GOT3 (cell line): Measurements from ENCODE around the gene SLC43A1.

Source experiments
- DNase-seq: peaks from one replicate; lab custom pipeline; 2025; ENCODE audit warnings: mixed read lengths; lab: John Stamatoyannopoulos, UW

The SLC43A1 gene

DNA sequence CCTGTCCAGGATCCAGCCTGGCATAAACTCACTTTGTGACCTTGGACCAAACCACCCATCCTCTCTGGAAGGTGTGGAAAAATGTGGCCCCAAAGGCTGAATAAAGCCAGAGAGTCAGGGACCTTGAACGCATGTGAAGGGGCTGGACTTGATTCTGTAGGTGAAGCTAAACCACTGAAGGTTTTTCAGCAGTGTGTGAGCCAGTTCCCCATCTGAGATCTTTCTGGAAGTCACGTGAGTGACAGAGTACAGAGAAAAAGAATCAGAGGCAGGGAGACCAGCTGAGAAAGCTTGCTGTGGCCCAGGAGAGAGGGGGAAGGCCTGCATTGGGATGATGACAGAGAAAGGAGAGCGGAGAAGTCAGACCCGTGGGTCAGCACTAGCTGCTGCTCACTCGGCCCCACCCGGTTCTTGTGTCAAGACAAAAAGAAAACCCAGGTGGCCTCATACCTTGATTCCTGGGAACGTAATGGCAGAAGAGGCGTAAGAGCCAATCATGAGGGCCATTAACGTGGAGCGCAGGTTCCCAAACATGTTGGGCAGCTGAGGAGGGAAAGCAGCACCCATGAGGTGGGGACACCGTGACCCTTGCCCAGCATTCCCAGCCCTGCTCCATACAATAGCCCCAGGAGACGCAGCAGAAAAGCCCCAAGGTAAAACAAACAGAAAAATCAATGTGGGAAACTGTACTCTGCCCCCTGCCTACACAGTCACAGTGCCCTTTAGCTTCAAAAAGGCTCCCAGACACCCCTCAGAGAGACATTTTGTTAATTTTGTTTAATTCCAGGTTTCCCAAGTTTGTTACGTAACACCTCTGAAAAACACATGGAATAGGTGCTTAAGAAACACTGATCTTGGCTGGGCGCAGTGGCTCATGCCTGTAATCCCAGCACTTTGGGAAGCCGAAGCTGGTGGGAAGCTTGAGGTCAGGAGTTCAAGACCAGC lies 17.9 kb downstream of the SLC43A1 start:
- no peak for DNase-seq

DNA sequence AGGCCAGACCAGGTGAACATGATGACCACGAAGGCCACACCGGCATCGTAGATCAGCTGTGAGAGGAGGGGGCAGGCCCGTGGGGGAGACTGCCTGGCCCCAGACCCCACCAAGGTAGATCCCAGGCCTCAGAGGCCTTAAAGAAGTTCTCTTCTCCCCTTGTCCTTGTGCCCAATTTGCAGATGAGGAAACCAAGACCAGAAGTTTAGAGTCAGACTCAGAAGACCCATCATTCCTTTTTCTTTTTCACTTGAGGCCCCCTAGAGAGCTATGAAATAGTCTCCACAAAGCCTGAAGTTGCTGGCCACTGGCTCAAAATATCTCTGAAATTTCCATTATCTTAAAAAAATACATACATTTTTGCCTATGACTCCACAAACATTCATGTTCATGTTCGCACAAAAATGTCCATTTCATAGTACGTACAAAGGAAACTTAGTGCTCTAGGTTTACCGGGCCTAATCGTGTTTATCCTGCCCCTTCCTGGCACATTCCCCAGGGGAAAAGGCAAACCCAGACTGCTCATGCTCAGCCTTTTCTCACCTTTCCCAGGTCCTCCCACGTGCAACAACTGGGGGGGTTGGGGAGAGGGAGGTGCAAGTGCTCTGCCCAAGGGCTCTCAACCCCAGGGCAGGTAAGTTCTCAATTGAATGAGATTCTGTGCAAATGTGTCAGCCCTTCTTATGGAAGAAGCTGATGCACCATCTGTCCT lies 19.2 kb downstream of the SLC43A1 start:
- no peak for DNase-seq

DNA sequence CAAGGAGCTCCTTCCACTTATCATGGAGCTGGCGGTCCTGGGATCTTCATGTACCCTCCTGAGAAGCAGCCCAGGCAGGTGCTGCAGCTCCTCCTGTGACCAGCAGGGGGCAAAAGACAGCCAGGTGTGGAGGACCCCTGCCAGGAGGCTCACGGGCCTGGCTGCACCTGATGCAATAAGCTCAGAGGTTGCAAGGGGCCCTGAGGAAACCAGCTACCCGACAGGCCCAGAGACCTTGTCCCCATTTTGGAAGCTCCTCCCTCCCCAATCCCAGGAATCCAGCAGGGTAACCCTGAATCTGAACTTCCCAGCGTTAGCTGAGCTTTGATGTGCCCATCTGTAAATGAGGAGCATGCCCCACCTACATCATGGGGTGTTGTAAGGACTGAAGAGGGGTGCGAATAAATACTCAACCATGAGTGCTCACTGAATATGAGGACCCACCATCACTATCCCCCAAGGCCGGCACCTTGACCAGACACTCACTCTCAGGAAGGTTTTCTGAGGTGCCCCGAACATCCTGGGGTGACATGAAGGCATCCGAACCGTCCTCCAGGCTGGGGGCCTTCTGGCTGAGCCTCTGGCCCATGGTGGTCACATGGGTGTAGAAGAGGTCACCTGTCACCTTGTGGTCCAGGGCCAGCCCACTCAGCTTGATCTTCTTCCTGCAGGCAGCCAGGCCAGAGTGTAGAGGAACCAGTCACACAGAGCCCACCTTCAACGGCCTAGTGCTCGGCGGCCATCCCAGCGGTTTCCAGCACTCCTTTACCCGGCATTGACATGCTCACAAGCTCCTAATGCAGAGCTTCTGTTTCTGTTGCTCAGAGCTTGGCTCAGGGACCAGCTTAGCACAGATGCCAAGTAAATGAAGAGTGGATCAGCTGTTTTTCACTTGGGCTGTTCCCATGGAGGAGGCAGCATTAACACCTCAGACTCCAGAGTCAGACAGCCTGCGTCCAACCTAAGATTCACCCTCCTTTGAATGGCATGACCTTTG lies 21.7 kb downstream of the SLC43A1 start:
- DNase-seq, result no peak

GRCh38 chr11:57491371-57492061 lies 24.0 kb downstream of the SLC43A1 start:
- no peak for DNase-seq

DNA sequence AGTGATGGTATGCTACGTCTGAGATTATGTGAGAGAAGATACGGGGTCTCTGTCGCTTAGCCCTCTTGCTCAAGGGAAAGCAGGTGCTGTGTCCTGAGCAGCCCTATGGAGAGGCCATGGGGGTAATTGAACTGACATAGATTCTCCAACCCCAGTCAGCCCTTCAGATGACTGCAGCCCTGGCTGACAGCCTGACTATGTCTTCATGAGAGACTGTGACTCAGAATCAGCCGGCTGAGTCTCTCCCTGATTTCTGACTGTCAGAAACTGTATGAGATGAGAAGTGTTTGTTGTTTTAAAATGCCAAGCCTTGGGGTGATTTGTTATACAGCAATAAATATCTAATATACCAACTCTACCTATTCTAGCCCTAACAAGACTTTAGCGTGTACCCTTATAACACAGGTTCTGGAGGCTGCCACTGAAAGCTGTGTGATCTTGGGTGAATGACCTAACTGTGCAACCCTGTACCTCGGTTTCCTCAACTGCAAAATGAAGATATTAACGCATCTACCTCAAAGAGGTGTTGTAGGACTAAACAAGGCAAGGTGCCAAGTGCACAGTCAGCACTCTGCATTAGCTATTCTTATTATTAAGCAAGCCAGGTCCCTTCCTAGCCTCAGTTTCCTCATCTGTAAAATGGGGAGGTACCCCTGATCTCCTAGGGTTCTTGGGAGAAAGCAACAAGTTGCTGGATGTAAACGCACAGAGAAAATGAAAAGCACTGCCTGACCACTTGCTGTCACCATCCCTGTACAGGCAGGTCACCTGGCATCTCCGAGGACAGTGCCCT lies 24.9 kb downstream of the SLC43A1 start:
- no peak for DNase-seq

DNA sequence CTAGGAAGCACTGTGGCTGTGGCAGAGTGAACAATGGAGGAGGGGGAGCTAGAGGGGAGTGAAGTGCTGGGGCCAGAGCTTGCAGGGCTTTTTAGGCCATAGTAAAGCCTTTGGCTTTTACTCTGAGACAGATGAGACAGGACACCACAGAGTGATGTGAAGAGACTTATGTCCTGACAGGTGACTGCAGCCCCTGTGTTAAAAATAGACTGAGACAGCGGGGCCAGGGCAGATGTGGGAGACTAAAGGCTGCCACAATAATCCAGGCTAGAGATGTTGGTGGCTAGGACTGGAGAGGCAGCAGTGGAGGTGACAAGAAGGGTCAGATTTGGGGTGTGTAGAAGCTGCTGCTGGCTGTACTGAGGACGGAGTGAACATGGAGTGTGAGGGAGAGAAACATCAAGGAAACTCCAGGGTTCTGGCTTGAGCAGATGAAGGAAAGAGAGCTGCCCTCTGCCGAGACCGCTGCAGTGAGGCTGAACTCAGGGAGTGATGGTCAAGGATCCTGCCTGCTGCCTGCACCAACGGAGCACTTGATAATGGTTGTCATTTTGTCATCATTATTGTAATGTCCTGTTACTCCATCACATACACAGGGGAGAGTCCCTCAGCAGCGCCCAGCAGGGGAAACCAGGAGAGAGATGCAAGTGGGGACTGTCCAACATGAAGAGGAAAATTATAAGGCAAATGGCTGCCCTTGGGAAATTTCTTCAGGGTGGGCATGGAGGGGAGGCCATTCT lies 27.4 kb downstream of the SLC43A1 start:
- no peak for DNase-seq

GRCh38 chr11:57487021-57487778 lies 28.3 kb downstream of the SLC43A1 start:
- no peak for DNase-seq

GRCh38 chr11:57485217-57485990 lies 30.1 kb downstream of the SLC43A1 start:
- DNase-seq, result no peak

GRCh38 chr11:57484141-57484710 lies 31.3 kb downstream of the SLC43A1 start:
- no peak for DNase-seq

- no peak for DNase-seq
Observed at GRCh38 chr11:57483562-57483918, 32.0 kb downstream of the SLC43A1 start.

DNA sequence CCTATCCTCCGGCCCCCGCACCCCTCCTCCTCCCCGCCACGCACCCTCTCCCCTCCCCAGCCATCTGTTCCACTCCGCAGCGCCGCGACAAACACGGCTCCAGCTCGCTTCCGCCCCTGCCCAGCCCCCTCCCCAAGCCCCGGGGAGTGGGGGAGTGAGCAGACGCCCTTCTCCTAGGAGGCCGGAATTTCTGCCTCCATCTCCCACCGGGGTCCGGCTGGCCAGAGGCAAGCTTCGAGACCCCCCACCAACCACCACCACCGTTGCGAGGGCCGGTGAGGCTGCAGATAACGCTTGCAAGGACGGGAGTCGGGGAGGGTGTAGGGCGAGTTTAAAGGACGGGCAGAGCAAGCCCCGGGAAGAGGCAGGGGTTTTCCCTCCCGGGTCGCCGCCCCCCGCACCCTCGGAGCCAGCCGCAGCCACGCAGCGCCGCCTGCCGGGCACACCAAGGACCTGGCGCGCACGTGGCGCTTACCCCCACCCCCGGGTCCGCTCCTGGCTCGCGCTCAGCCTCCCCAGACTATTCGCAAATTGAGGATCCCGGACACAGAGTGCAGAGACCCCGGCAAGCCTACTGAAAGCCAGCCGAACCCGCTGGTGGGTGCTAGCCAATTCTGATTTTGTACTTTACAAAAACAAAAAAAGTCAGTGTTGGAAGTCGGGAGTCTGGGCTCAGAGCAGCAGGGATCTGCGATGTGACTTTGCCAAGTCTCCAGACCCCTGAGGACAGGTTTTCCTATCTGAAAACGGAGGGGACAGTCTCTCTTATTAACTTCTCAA lies 32.5 kb downstream of the SLC43A1 start:
- no peak for DNase-seq

GRCh38 chr11:57481915-57482781 lies 33.4 kb downstream of the SLC43A1 start:
- DNase-seq, result no peak

GRCh38 chr11:57481315-57481714 lies 34.2 kb downstream of the SLC43A1 start:
- no peak for DNase-seq

DNA sequence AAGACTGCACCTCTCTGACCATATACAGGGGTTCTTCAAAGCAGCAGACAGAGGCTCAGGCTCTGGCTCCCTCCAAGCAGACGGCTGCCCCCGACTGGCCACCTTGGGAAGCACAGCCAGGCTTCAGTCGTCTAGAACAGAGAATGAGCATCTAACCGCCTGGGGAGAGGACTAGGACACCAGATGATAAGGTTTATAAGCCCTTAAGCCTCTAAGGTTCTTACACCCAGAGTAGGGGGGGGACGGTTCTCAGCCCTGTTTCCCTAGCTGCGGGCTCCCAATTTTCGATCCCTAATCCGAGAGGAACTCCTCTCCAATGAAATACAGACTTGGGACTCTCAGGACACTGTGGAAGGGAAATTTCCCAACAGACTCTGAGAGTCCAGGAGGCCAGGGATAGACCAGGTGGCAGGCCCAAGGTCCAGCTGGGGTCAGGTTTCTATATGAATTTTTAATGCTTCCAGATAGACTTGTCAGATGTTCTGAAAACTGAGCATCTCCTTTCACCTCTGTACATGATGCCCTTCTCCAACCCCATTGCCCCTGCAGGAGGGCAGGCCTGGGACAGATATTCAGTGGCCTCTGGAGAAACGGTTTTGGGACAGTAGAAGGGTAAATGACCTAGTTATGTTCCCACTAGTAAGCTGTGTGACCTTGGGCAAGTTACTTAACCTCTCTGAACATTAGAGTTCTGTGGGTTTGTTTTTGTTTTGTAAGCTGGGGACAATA lies 34.9 kb downstream of the SLC43A1 start:
- DNase-seq, result no peak

GRCh38 chr11:57479911-57480310 lies 35.6 kb downstream of the SLC43A1 start:
- no peak for DNase-seq
